GM23338 (cell line): ENCODE measurements around the gene FARSA. TPM values are rescaled to one million over a fixed set of nuclear protein-coding genes. Genes with fewer than 3 reads are reported as not detected.

Experiments
- ATAC-seq: fragments of 200-7000 bp; cut with Tn5 transposase; 3 replicates; pipeline ENCODE4 v1.9.1; 2020
- DNase-seq: peaks from one replicate; pipeline ENCODE4 v3.0.0-alpha.2; 2015; ENCODE audit warnings: low spot score
- H2AFZ ChIP-seq: fragments of 200-600 bp; sonication (generic); 2 replicates; pipeline ENCODE4 v1.8.0; 2016; ENCODE audit warnings: antibody characterized with exemption, mild to moderate bottlenecking, moderate library complexity
- H3F3A ChIP-seq: fragments of 200-600 bp; sonication (generic); replicated peaks from 2 replicates; pipeline ENCODE4 v1.8.0; 2017; ENCODE audit warnings: antibody characterized with exemption, mixed run types, low read depth
- H3K27ac ChIP-seq: fragments of 200-600 bp; sonication (generic); 2 replicates; pipeline ENCODE4 v1.6.1; 2016; ENCODE audit warnings: low read depth
- H3K27me3 ChIP-seq: fragments of 200-600 bp; sonication (generic); 2 replicates; pipeline ENCODE4 v1.8.0; 2016; ENCODE audit warnings: mild to moderate bottlenecking, mixed run types, moderate library complexity; ENCODE audit not compliant: insufficient read depth
- H3K36me3 ChIP-seq: fragments of 200-600 bp; sonication (generic); 2 replicates; pipeline ENCODE4 v1.8.0; 2016; ENCODE audit warnings: mild to moderate bottlenecking; ENCODE audit not compliant: insufficient read depth
- H3K4me1 ChIP-seq: fragments of 200-600 bp; sonication (generic); 2 replicates; pipeline ENCODE4 v1.8.0; 2016; ENCODE audit warnings: mild to moderate bottlenecking, moderate library complexity; ENCODE audit not compliant: insufficient read depth
- H3K4me2 ChIP-seq: fragments of 200-600 bp; sonication (generic); 2 replicates; pipeline ENCODE4 v1.7.1; 2017; ENCODE audit warnings: mixed run types
- H3K4me3 ChIP-seq: fragments of 200-600 bp; sonication (generic); 2 replicates; pipeline ENCODE4 v1.6.1; 2016; ENCODE audit warnings: mixed run types
- H3K79me2 ChIP-seq: fragments of 200-600 bp; sonication (generic); replicated peaks from 2 replicates; pipeline ENCODE4 v1.8.0; 2017; ENCODE audit warnings: mild to moderate bottlenecking; ENCODE audit not compliant: insufficient read depth
- H3K9me2 ChIP-seq: fragments of 200-600 bp; sonication (generic); 2 replicates; pipeline ENCODE4 v1.8.0; 2017; ENCODE audit not compliant: insufficient read depth
- H4K20me1 ChIP-seq: fragments of 200-600 bp; sonication (generic); replicated peaks from 2 replicates; pipeline ENCODE4 v1.8.0; 2017; ENCODE audit warnings: mild to moderate bottlenecking; ENCODE audit not compliant: insufficient read depth
- H3K27ac Mint-ChIP-seq: 2 replicates; pipeline ENCODE4 v1.8.0; 2020; ENCODE audit warnings: inconsistent platforms, mild to moderate bottlenecking, moderate library complexity, mixed read lengths
- H3K27me3 Mint-ChIP-seq: 3 replicates; pipeline ENCODE4 v1.8.0; 2022; ENCODE audit warnings: low read depth, mild to moderate bottlenecking, moderate library complexity, mixed read lengths, inconsistent platforms; ENCODE audit not compliant: insufficient read depth, poor library complexity
- H3K36me3 Mint-ChIP-seq: 3 replicates; pipeline ENCODE4 v1.8.0; 2021; ENCODE audit warnings: low read depth, mild to moderate bottlenecking, inconsistent platforms, moderate library complexity, mixed read lengths
- H3K4me1 Mint-ChIP-seq: 3 replicates; pipeline ENCODE4 v1.8.0; 2020; ENCODE audit warnings: mild to moderate bottlenecking, inconsistent platforms, mixed read lengths
- H3K4me3 Mint-ChIP-seq: 3 replicates; pipeline ENCODE4 v1.8.0; 2021; ENCODE audit warnings: moderate library complexity, mild to moderate bottlenecking, inconsistent platforms, mixed read lengths
- H3K9me3 Mint-ChIP-seq: 3 replicates; pipeline ENCODE4 v1.8.0; 2020; ENCODE audit warnings: moderate library complexity, mild to moderate bottlenecking, inconsistent platforms, mixed read lengths
- CREB1 ChIP-seq: fragments of 250-450 bp; sonication (Bioruptor Pico); IDR thresholded peaks from 2 replicates; pipeline ENCODE4 v1.5.0; 2020; ENCODE audit warnings: low read depth, mild to moderate bottlenecking, moderate library complexity
- EZH2 ChIP-seq: fragments of 200-600 bp; sonication (generic); IDR thresholded peaks from one replicate; pipeline ENCODE4 v1.8.0; 2017; ENCODE audit warnings: antibody characterized with exemption, mild to moderate bottlenecking, low read depth; ENCODE audit not compliant: unreplicated experiment
- EZH2phosphoT487 ChIP-seq: fragments of 200-600 bp; sonication (generic); IDR thresholded peaks from one replicate; pipeline ENCODE4 v1.8.1; 2018; ENCODE audit warnings: antibody characterized with exemption; ENCODE audit not compliant: unreplicated experiment
- JUNB ChIP-seq: IDR thresholded peaks from one replicate; pipeline ENCODE4 v1.6.1; 2016; ENCODE audit warnings: antibody characterized with exemption; ENCODE audit not compliant: unreplicated experiment
- NANOG ChIP-seq: IDR thresholded peaks from 2 replicates; pipeline ENCODE4 v1.6.1; 2016; ENCODE audit warnings: antibody characterized with exemption, borderline replicate concordance
- POLR2AphosphoS5 ChIP-seq: IDR thresholded peaks from 2 replicates; pipeline ENCODE4 v1.6.1; 2016; ENCODE audit warnings: antibody characterized with exemption, low read depth
- STAT1 ChIP-seq: IDR thresholded peaks from one replicate; pipeline ENCODE4 v1.6.1; 2016; ENCODE audit warnings: antibody characterized with exemption; ENCODE audit not compliant: unreplicated experiment
- ZNF114 ChIP-seq: fragments of 250-450 bp; sonication (Bioruptor Pico); IDR thresholded peaks from 2 replicates; pipeline ENCODE4 v1.5.0; 2020; ENCODE audit warnings: mild to moderate bottlenecking, moderate library complexity
- ZNF331 ChIP-seq: fragments of 250-450 bp; sonication (Bioruptor Pico); IDR thresholded peaks from 2 replicates; pipeline ENCODE4 v1.5.0; 2020; ENCODE audit warnings: low read depth, mild to moderate bottlenecking, moderate library complexity
- polyA plus RNA-seq: library from polyadenylated mRNA; unstranded; fragments of >200 nt; fragmentation: Nextera tagmentation; extraction: Ambion mirVana; gene quantifications from 2 replicates; pipeline ENCODE4 v1.2.1, GENCODE V29; 2016
- total RNA-seq: library from RNA; depleted of rRNA; stranded (reverse); fragments of >200 nt; shearing (Covaris generic); gene quantifications from 2 replicates; pipeline ENCODE4 v1.2.3, GENCODE V29; 2014
- TF ChIP-seq, protein P1 (sequence below): IDR thresholded peaks from 2 replicates; pipeline ENCODE4 v1.6.1; 2016; ENCODE audit warnings: antibody characterized with exemption
- TF ChIP-seq, protein P2 (sequence below): fragments of 250-450 bp; sonication (Bioruptor Pico); IDR thresholded peaks from 2 replicates; pipeline ENCODE4 v1.5.0; 2020; ENCODE audit warnings: mild to moderate bottlenecking, moderate library complexity
- TF ChIP-seq, protein P3 (sequence below): IDR thresholded peaks from one replicate; pipeline ENCODE4 v1.6.1; 2018; ENCODE audit warnings: antibody characterized with exemption; ENCODE audit not compliant: unreplicated experiment
- TF ChIP-seq, protein P4 (sequence below), 2 experiments: fragments of 200-600 bp in 1 of 2; sonication (generic) in 1 of 2; conservative IDR thresholded peaks; 2 replicates each; pipeline versions ENCODE4 v1.5.1 to v1.6.1; 2016 to 2017; ENCODE audit warnings: antibody characterized with exemption in 2 of 2, low read depth in 2 of 2, mild to moderate bottlenecking in 2 of 2, moderate library complexity in 1 of 2

The FARSA gene
- total and polyA plus RNA-seq, 2 experiments from 2014 or later: 74.7 to 86.4 TPM

DNA sequence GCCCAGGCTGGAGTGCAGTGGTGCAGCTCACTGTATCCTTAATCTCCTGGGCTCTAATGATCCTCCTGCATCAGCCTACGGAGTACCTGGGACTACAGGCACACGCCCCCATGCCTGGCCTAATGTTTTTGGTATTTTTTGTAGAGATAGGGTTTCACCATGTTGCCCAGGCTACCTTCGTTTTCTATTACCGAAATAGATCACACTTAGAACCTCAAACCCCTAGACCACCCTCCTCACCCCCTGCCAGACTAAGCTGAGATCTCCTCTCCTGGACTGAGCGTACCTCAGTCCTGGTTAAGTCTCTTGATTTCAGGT is 46.9 kb downstream of the FARSA start:
- no peaks in the 10 kb centered on the region for H3K36me3 ChIP-seq
- Mint-ChIP-seq H3K36me3 (peaks cover 15% of the 10 kb centered on the region; the same call in 2 of the 3 replicates), H3K9me3 (peaks cover 22% of the 10 kb centered on the region), H3K4me3 (peak overlapping the region; percentile 77), H3K4me1 (peaks cover 13% of the 10 kb centered on the region), H3K27me3 (peaks cover 38% of the 10 kb centered on the region), H3K27ac (no peak overlapping the region)
- H3K79me2 ChIP-seq: peaks cover 3% of the 10 kb centered on the region
- ATAC-seq (no peak), DNase-seq (no peak)
- H3K9me2 ChIP-seq: no peaks in the 10 kb centered on the region; the same call in 1 of the 2 replicates
- H3K4me2 ChIP-seq: peak overlapping the region; percentile 91
- TF ChIP-seq POLR2AphosphoS5 (no peak), ZNF331 (no peak), JUNB (no peak), EZH2phosphoT487 (no peak), ZNF114 (CRISPR knock-in tag) (no peak), EZH2 (no peak), NANOG (no peak), CREB1 (CRISPR knock-in tag) (no peak), STAT1 (no peak)
- TF ChIP-seq, protein P1, sequence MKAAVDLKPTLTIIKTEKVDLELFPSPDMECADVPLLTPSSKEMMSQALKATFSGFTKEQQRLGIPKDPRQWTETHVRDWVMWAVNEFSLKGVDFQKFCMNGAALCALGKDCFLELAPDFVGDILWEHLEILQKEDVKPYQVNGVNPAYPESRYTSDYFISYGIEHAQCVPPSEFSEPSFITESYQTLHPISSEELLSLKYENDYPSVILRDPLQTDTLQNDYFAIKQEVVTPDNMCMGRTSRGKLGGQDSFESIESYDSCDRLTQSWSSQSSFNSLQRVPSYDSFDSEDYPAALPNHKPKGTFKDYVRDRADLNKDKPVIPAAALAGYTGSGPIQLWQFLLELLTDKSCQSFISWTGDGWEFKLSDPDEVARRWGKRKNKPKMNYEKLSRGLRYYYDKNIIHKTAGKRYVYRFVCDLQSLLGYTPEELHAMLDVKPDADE: no peak
- TF ChIP-seq, protein P2, sequence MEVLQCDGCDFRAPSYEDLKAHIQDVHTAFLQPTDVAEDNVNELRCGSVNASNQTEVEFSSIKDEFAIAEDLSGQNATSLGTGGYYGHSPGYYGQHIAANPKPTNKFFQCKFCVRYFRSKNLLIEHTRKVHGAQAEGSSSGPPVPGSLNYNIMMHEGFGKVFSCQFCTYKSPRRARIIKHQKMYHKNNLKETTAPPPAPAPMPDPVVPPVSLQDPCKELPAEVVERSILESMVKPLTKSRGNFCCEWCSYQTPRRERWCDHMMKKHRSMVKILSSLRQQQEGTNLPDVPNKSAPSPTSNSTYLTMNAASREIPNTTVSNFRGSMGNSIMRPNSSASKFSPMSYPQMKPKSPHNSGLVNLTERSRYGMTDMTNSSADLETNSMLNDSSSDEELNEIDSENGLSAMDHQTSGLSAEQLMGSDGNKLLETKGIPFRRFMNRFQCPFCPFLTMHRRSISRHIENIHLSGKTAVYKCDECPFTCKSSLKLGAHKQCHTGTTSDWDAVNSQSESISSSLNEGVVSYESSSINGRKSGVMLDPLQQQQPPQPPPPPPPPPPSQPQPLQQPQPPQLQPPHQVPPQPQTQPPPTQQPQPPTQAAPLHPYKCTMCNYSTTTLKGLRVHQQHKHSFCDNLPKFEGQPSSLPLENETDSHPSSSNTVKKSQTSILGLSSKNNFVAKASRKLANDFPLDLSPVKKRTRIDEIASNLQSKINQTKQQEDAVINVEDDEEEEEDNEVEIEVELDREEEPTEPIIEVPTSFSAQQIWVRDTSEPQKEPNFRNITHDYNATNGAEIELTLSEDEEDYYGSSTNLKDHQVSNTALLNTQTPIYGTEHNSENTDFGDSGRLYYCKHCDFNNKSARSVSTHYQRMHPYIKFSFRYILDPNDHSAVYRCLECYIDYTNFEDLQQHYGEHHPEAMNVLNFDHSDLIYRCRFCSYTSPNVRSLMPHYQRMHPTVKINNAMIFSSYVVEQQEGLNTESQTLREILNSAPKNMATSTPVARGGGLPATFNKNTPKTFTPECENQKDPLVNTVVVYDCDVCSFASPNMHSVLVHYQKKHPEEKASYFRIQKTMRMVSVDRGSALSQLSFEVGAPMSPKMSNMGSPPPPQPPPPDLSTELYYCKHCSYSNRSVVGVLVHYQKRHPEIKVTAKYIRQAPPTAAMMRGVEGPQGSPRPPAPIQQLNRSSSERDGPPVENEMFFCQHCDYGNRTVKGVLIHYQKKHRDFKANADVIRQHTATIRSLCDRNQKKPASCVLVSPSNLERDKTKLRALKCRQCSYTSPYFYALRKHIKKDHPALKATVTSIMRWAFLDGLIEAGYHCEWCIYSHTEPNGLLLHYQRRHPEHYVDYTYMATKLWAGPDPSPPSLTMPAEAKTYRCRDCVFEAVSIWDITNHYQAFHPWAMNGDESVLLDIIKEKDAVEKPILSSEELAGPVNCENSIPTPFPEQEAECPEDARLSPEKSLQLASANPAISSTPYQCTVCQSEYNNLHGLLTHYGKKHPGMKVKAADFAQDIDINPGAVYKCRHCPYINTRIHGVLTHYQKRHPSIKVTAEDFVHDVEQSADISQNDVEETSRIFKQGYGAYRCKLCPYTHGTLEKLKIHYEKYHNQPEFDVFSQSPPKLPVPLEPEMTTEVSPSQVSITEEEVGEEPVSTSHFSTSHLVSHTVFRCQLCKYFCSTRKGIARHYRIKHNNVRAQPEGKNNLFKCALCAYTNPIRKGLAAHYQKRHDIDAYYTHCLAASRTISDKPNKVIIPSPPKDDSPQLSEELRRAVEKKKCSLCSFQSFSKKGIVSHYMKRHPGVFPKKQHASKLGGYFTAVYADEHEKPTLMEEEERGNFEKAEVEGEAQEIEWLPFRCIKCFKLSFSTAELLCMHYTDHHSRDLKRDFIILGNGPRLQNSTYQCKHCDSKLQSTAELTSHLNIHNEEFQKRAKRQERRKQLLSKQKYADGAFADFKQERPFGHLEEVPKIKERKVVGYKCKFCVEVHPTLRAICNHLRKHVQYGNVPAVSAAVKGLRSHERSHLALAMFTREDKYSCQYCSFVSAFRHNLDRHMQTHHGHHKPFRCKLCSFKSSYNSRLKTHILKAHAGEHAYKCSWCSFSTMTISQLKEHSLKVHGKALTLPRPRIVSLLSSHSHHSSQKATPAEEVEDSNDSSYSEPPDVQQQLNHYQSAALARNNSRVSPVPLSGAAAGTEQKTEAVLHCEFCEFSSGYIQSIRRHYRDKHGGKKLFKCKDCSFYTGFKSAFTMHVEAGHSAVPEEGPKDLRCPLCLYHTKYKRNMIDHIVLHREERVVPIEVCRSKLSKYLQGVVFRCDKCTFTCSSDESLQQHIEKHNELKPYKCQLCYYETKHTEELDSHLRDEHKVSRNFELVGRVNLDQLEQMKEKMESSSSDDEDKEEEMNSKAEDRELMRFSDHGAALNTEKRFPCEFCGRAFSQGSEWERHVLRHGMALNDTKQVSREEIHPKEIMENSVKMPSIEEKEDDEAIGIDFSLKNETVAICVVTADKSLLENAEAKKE (CRISPR knock-in tag): no peak
- TF ChIP-seq, protein P3, sequence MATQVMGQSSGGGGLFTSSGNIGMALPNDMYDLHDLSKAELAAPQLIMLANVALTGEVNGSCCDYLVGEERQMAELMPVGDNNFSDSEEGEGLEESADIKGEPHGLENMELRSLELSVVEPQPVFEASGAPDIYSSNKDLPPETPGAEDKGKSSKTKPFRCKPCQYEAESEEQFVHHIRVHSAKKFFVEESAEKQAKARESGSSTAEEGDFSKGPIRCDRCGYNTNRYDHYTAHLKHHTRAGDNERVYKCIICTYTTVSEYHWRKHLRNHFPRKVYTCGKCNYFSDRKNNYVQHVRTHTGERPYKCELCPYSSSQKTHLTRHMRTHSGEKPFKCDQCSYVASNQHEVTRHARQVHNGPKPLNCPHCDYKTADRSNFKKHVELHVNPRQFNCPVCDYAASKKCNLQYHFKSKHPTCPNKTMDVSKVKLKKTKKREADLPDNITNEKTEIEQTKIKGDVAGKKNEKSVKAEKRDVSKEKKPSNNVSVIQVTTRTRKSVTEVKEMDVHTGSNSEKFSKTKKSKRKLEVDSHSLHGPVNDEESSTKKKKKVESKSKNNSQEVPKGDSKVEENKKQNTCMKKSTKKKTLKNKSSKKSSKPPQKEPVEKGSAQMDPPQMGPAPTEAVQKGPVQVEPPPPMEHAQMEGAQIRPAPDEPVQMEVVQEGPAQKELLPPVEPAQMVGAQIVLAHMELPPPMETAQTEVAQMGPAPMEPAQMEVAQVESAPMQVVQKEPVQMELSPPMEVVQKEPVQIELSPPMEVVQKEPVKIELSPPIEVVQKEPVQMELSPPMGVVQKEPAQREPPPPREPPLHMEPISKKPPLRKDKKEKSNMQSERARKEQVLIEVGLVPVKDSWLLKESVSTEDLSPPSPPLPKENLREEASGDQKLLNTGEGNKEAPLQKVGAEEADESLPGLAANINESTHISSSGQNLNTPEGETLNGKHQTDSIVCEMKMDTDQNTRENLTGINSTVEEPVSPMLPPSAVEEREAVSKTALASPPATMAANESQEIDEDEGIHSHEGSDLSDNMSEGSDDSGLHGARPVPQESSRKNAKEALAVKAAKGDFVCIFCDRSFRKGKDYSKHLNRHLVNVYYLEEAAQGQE: no peak
- TF ChIP-seq, protein P4, sequence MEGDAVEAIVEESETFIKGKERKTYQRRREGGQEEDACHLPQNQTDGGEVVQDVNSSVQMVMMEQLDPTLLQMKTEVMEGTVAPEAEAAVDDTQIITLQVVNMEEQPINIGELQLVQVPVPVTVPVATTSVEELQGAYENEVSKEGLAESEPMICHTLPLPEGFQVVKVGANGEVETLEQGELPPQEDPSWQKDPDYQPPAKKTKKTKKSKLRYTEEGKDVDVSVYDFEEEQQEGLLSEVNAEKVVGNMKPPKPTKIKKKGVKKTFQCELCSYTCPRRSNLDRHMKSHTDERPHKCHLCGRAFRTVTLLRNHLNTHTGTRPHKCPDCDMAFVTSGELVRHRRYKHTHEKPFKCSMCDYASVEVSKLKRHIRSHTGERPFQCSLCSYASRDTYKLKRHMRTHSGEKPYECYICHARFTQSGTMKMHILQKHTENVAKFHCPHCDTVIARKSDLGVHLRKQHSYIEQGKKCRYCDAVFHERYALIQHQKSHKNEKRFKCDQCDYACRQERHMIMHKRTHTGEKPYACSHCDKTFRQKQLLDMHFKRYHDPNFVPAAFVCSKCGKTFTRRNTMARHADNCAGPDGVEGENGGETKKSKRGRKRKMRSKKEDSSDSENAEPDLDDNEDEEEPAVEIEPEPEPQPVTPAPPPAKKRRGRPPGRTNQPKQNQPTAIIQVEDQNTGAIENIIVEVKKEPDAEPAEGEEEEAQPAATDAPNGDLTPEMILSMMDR (conservative IDR thresholded peaks at IDR 0.05; ENCODE audit: low read depth in 2 of 2): no peak
- H3K4me3 ChIP-seq: peak overlapping the region; percentile 93; the same call in 1 of the 2 replicates
- H3K4me1 ChIP-seq: no peaks in the 10 kb centered on the region; the same call in 1 of the 2 replicates
- H2AFZ ChIP-seq: no peak overlapping the region
- H3F3A ChIP-seq: peaks cover 26% of the 10 kb centered on the region
- H3K27ac ChIP-seq: no peak overlapping the region
- H4K20me1 ChIP-seq: no peaks in the 10 kb centered on the region
- peaks cover 18% of the 10 kb centered on the region for H3K27me3 ChIP-seq
